ENCODE data around the gene CCDC88C.

DNA sequence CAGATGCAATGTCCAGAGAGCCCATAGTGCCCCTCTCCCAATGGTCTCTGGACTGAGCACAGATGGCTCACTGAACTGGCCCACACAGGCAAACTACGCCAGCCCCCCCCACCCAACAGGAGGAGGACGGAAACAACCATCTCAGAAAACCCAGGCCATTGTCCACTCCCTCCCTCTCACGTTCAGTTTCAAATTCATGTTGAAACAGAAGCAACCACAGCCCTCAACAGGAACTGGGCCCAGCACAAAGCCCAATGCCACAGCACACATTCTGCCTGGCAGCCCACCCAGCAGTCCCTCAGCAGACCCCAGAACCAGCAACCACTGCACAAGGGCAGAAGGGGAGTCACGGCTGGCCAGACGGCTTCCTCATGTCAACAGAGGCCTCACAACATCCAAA, 10.6 kb downstream of the CCDC88C start:
- TF ChIP-seq, protein P1, sequence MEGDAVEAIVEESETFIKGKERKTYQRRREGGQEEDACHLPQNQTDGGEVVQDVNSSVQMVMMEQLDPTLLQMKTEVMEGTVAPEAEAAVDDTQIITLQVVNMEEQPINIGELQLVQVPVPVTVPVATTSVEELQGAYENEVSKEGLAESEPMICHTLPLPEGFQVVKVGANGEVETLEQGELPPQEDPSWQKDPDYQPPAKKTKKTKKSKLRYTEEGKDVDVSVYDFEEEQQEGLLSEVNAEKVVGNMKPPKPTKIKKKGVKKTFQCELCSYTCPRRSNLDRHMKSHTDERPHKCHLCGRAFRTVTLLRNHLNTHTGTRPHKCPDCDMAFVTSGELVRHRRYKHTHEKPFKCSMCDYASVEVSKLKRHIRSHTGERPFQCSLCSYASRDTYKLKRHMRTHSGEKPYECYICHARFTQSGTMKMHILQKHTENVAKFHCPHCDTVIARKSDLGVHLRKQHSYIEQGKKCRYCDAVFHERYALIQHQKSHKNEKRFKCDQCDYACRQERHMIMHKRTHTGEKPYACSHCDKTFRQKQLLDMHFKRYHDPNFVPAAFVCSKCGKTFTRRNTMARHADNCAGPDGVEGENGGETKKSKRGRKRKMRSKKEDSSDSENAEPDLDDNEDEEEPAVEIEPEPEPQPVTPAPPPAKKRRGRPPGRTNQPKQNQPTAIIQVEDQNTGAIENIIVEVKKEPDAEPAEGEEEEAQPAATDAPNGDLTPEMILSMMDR (IDR thresholded peaks at IDR 0.05 in 4 of 5, conservative IDR thresholded peaks at IDR 0.05 in 1 of 5): no peak
- TF ChIP-seq POLR2A (IDR thresholded peaks at IDR 0.05): no peak
